IMR-90 (cell line): ENCODE data around the gene TXNDC8.

Experiments used
- CEBPB ChIP-seq: IDR thresholded peaks from 2 replicates; pipeline ENCODE4 v1.6.1; 2012; ENCODE audit warnings: low read depth, low read length, improper control_type of control experiment
- CHD1 ChIP-seq: IDR thresholded peaks from 2 replicates; pipeline ENCODE4 v1.6.1; 2012; ENCODE audit warnings: low read depth, low read length, improper control_type of control experiment
- CTCF ChIP-seq: conservative IDR thresholded peaks from 2 replicates; pipeline ENCODE4 v1.5.1; 2012; ENCODE audit warnings: mild to moderate bottlenecking, low read depth, low read length, improper control_type of control experiment
- MAZ ChIP-seq: IDR thresholded peaks from 2 replicates; pipeline ENCODE4 v1.6.1; 2012; ENCODE audit warnings: low read depth, mild to moderate bottlenecking, low read length, improper control_type of control experiment, moderate library complexity, borderline replicate concordance
- MXI1 ChIP-seq: IDR thresholded peaks from 2 replicates; pipeline ENCODE4 v1.6.1; 2012; ENCODE audit warnings: low read depth, mild to moderate bottlenecking, low read length, moderate library complexity, borderline replicate concordance
- POLR2A ChIP-seq: IDR thresholded peaks from 2 replicates; pipeline ENCODE4 v1.6.1; 2012; ENCODE audit warnings: mild to moderate bottlenecking, low read depth, low read length
- RFX5 ChIP-seq: IDR thresholded peaks from 2 replicates; pipeline ENCODE4 v1.8.0; 2012; ENCODE audit warnings: low read depth, mild to moderate bottlenecking, low read length, moderate library complexity
- USF2 ChIP-seq: fragments of 150-350 bp; IDR thresholded peaks from 2 replicates; pipeline ENCODE4 v1.6.1; 2017; ENCODE audit warnings: mild to moderate bottlenecking, antibody characterized with exemption, low read length, low read depth

- TF ChIP-seq CTCF (no peak), RFX5 (no peak), POLR2A (no peak), MXI1 (no peak), USF2 (no peak), CEBPB (no peak), MAZ (no peak), CHD1 (no peak)
Observed at GRCh38 chr9:110323818-110324217, 13.8 kb downstream of the TXNDC8 start.
